ELR (cell line): ENCODE data around the gene NTPCR.

Experiments
- DNase-seq: peaks from one replicate; pipeline ENCODE4 v3.0.0-alpha.2; 2015; ENCODE audit warnings: low read depth

NTPCR gene

GRCh38 chr1:232962761-232963745 is 12.6 kb downstream of the NTPCR start:
- no peak for DNase-seq

GRCh38 chr1:232964601-232965000 is 14.2 kb downstream of the NTPCR start:
- DNase-seq: no peak

DNA sequence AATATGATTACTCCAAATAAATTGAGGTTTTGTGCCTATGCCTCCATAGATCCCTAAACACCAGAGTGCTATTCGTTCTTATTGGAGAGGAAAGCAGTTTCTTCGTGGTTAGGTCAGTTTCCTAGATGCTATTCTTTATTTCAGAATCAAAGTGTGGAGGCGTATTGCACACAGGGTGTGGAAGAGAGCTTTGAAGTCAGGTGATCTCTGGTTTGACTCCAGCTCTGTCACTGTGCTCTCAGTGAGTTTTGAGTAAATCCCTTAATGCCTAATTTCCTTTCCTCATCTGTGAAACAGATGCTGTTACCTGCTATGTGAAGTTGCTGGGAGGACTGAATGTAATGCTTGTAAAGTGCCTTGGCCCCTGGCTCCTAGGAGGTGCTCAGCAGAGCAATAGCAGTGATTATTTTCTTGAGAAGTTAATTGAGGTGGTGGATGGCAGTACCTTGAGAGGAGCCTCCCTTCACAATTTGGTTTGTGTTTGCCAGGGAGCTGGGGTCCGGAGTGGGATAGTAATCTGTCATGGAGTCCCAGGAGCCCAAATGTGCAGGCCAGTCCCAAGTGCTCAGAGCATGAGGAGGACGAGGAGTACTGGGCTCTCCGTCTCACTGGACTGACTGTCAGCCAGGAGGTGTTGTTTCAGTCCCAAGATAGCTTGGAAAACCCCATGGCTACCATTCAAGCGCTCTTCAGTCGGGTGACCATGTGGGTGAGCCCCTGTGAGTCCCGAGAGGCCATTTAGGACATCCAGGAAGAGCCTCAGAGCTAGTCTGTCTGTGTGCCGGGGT is 14.9 kb downstream of the NTPCR start:
- no peak for DNase-seq

DNA sequence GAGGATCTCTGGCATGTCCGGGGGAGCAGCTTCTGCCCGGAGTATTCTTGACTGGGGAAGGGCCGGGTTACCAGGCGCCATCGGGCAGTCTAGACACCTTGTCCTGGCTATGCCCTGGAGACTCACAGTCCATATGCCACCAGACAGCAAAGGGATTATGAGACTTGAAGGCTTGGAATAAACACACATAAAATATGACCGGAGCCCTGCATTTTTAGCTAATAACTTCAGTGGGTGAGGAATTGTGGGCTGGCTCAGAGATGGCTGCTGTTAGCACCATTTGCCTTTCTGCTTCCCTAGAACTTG is 15.5 kb downstream of the NTPCR start:
- no peak for DNase-seq

GRCh38 chr1:232966663-232967062 is 16.3 kb downstream of the NTPCR start:
- no peak for DNase-seq

DNA sequence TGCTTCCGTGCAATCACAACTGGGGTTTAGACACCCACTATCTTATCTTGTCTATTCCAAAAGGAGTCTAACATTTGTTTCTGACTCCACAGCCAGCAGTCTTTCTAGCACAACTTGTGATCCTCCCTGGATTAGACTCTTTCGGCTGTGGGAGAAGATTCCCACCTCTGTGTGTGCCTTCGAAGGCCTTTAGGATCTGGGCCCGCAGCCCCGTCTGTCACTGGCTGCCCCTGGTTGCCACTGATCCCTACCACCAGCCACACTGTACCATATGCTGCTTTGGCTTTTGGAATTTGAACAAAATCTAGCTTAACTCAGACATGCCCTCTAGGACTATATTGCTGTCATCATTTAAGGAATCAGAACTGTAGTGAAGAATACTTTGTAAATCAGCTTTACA is 18.0 kb downstream of the NTPCR start:
- DNase-seq: no peak

DNA sequence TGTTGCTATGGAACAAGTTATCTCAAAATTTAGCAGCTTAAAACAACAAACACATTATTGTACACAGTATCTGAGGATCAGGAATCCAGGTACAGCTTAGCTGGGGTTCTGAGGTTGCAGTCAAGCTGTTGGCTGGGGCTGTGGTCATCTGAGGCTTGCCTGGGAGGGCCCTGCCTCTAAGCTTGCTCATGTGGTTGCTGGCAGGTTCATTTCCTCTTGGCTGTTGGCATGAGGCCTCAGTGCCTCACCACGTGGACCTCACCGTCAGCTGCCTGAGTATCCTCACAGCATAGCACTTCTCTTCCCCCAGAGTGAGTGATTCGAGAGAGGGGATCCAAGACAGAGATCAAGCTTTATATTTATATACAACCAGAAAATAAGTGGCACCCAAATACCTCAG is 18.6 kb downstream of the NTPCR start:
- DNase-seq: peak; percentile 50

DNA sequence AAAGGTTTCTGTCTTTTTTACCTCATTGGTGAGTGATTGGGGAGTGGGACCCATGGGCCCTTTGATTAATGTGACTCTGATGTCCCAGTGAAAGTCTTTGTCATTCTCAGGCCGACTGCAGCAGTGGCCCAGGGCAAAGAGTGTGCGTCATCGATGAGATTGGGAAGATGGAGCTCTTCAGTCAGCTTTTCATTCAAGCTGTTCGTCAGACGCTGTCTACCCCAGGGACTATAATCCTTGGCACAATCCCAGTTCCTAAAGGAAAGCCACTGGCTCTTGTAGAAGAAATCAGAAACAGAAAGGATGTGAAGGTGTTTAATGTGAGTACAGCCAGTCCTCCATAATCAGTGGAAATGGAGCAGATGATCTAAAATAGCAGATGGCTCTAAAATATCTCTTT is 19.4 kb downstream of the NTPCR start:
- DNase-seq: no peak

DNA sequence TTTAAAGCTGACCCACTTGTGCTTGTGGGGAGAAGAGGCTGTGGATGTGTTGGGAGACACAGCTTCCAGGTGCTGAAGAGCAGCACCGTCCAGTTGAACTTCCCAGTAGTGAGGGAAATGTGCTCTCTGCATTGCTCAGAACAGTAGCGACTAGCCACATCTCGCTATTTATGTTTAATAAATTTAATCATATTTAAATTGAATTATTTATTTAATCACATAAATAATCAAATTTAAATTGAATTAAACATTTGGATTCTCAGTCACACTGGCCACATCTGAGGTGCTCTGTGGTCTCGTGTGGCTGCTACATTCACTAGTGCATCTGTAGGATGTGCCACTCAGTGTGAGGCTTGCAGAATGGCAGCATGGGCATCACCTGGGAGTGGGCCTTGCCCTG is 20.1 kb downstream of the NTPCR start:
- DNase-seq: no peak

DNA sequence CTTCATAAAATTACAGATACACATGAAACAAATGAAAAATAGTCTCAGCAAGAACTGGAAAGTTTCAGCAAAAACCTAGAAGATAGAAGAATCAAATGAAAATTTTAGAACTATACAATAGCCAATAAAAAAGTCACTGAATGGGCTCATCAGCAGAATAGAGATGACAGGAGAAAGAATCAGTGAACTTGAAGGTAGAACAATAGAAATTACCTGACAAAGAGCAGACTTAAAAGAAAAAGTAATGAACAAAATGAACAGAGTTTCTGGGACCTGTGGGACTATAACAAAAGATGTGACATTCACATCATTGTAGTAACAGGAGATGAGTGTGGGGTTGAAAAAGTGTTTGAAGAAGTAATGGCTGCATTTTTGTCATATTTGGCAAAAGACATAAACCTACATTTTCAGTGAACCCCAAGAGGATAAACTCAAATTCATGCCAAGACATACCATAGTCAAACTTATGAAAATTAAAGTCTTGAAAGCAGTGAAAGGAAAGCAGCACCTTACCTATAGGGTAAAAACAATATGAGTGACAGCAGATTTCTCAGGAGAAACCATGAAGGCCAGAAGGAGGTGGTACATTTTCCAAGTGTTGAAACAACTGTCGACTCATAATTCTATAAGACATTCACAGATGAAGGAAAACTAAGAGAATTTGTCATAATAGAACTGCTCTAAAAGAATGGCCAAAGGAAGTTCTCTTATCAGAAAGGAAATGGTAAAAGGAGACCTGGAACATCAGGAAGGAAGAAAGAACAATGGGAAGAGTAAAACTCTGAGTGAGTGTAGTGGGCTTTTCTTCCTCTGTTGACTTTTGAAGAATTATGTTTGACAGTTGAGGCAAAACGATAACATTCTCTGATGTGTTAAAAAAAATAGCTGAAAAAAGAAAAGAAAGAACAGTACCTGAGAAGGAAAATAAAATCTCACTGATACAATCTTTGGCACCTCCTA is 23.5 kb downstream of the NTPCR start:
- DNase-seq: no peak

GRCh38 chr1:232974971-232975370 is 24.6 kb downstream of the NTPCR start:
- DNase-seq: peak; percentile 19

GRCh38 chr1:232978091-232978634 is 27.8 kb downstream of the NTPCR start:
- DNase-seq: no peak

- DNase-seq: no peak
Measured at GRCh38 chr1:232978815-232979214, 28.4 kb downstream of the NTPCR start.

- no peak for DNase-seq
Measured at GRCh38 chr1:232979558-232979957, 29.1 kb downstream of the NTPCR start.

- peak; percentile 46 for DNase-seq
Measured at GRCh38 chr1:232980355-232980978, 30.1 kb downstream of the NTPCR start.

DNA sequence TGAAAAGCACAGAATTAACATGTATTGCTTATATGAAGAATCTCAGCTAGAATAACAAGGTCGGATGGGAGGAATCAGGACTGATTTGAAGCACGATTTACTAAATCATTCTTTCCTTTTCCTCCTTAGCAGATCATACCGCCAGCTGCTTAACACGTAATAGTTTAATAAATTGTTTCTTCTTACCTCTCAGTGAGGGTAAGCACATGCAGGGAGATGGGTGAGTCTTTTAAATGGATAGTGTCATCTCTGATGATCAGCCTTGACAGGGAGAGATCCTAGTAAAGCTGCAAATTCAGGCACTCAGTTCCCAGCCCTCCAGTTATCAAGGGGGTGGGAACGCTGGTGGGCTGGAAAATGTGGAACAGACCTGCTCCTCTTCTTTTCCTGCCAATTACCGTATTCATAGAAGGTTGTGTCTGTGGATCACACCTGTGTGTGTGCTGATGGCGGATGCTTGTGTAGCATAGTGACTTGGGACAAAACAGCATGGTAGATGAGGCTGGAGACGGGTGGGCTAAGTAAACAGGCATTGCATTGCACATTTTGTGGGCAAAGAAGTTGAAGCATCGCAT is 30.7 kb downstream of the NTPCR start:
- no peak for DNase-seq

- peak; percentile 83 for DNase-seq
Measured at GRCh38 chr1:232982238-232982944, 32.0 kb downstream of the NTPCR start.

DNA sequence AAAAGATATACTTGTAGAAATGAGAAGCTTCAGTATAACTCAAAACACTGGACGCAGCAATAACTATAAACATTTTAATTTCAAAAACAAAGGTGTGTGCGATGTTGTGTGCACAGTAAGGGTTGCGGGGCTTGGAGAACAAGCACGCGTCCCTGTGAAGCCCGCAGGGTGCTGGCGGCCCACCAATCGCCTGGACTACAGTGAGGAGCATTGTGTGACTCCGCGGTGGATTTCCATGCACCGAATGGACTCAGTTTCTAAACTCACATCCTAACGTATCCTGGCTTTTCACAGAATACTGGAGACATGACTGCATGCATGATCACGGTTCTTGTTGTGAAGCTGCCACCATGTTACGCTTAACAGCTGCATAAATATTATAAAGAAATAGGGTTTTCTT is 33.0 kb downstream of the NTPCR start:
- no peak for DNase-seq

- no peak for DNase-seq
Measured at GRCh38 chr1:232983817-232984567, 33.6 kb downstream of the NTPCR start.
